ENCODE results near the gene PSMC3.

- TF ChIP-seq, protein P1, sequence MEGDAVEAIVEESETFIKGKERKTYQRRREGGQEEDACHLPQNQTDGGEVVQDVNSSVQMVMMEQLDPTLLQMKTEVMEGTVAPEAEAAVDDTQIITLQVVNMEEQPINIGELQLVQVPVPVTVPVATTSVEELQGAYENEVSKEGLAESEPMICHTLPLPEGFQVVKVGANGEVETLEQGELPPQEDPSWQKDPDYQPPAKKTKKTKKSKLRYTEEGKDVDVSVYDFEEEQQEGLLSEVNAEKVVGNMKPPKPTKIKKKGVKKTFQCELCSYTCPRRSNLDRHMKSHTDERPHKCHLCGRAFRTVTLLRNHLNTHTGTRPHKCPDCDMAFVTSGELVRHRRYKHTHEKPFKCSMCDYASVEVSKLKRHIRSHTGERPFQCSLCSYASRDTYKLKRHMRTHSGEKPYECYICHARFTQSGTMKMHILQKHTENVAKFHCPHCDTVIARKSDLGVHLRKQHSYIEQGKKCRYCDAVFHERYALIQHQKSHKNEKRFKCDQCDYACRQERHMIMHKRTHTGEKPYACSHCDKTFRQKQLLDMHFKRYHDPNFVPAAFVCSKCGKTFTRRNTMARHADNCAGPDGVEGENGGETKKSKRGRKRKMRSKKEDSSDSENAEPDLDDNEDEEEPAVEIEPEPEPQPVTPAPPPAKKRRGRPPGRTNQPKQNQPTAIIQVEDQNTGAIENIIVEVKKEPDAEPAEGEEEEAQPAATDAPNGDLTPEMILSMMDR (IDR thresholded peaks at IDR 0.05): no peak
- TF ChIP-seq POLR2AphosphoS5 (IDR thresholded peaks at IDR 0.05; ENCODE audit: low read depth, low read length) (no peak), TCF7L2 (IDR thresholded peaks at IDR 0.05; ENCODE audit: low read depth, low read length) (no peak), SIN3A (IDR thresholded peaks at IDR 0.05; ENCODE audit: borderline replicate concordance, insufficient read depth, low read depth, low read length) (no peak)
Measured at GRCh38 chr11:47461876-47462275, 35.6 kb upstream of the PSMC3 start.
